GM10248 (cell line): ENCODE data around the gene PLEKHF1.

Source experiments
- CTCF ChIA-PET: fragments of 300-600 bp; sonication (Branson Sonifier 250); formaldehyde crosslinking; extraction: SDS; loops from one replicate; lab custom pipeline; 2021; ENCODE audit warnings: antibody characterized with exemption; lab: Yijun Ruan, JAX
- POLR2A ChIA-PET: fragments of 350-650 bp; sonication (Branson Sonifier 250); formaldehyde crosslinking; extraction: SDS; loops from one replicate; lab custom pipeline; 2020; ENCODE audit warnings: antibody characterized with exemption; lab: Yijun Ruan, JAX
- DNase-seq: peaks from one replicate; pipeline ENCODE4 v3.0.0; 2012; ENCODE audit errors: extremely low spot score
- TF ChIP-seq, protein P1 (sequence below): IDR thresholded peaks from 2 replicates; pipeline ENCODE4 v1.5.1; 2012; ENCODE audit warnings: mild to moderate bottlenecking, low read depth; ENCODE audit errors: extremely low read depth, missing control alignments, control extremely low read depth

The PLEKHF1 gene

DNA sequence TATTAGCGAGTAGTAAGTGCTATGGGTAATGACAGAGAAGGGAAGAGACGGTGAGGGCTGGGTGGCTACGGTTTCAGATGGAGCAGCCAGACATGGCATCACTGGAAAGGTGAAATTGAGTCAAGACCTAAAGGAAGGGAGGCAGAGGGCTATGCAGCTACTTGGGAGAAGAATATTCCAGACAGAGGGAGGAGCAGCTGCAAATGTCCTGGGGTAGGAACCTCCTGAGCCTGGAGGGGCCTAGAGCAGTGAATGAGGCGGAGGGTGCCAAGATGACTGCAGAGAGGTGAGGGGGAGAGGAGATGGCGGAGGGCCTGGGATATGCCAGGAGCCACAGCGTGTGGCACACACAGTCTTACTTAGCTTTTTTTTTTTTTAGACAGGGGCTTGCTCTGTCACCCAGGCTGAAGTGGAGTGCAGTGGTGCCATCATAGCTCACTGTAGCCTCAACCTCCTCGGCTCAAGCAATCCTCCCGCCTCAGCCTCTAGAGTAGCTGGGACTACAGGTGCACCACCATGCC lies 21.1 kb downstream of the PLEKHF1 start:
- ChIA-PET POLR2A (no interaction called here), CTCF (interaction anchor here (0.9 to 1.6 kb wide), 4 partner anchors 15 to 144 kb away, joined by 3 to 6 read pairs (median 4); partner anchors contain the start of gene PLEKHF1)
- DNase-seq, result no peak
- TF ChIP-seq, protein P1, sequence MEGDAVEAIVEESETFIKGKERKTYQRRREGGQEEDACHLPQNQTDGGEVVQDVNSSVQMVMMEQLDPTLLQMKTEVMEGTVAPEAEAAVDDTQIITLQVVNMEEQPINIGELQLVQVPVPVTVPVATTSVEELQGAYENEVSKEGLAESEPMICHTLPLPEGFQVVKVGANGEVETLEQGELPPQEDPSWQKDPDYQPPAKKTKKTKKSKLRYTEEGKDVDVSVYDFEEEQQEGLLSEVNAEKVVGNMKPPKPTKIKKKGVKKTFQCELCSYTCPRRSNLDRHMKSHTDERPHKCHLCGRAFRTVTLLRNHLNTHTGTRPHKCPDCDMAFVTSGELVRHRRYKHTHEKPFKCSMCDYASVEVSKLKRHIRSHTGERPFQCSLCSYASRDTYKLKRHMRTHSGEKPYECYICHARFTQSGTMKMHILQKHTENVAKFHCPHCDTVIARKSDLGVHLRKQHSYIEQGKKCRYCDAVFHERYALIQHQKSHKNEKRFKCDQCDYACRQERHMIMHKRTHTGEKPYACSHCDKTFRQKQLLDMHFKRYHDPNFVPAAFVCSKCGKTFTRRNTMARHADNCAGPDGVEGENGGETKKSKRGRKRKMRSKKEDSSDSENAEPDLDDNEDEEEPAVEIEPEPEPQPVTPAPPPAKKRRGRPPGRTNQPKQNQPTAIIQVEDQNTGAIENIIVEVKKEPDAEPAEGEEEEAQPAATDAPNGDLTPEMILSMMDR, result no peak

DNA sequence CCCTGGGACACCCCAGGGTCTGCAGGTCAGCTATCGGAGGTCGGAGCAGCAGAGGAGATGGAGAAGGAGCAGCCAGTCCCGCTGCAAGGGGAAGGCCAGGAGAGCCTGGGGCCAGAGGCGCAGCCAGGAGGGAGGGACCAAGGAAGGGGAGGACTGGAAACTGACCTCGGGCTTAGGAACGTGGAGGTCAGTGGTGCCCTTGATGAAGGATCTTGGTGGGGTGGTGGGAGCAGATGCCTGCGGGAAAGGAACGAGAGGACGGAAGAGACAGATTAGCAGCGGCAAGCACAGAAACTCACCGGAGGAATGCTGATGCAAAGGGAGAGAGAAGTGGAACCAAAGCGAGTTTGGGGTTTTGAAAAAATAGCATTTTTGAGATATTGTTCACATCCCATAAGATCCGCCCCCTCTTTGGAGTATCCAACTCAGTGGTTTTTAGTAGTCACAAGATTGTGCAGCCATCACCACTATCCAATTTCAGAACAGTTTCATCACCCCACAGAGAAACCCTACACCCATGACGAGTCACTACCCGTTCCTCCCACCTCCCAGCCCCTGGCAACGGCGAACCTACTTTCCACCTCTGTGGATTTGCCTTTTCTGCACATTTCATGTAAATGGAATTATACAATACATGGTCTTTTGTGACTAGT lies 22.1 kb downstream of the PLEKHF1 start:
- DNase-seq, result no peak
- POLR2A ChIA-PET, result no interaction called here
- CTCF ChIA-PET, result interaction anchor here (1.1 to 1.5 kb wide), 2 partner anchors 16 to 77 kb away, joined by 5 to 6 read pairs; no protein-coding TSS in a partner anchor
- TF ChIP-seq, protein P1, result no peak

GRCh38 chr19:29687897-29688728 lies 22.9 kb downstream of the PLEKHF1 start:
- CTCF ChIA-PET, result no interaction called here
- DNase-seq, result no peak
- TF ChIP-seq, protein P1, result no peak
- POLR2A ChIA-PET, result no interaction called here

DNA sequence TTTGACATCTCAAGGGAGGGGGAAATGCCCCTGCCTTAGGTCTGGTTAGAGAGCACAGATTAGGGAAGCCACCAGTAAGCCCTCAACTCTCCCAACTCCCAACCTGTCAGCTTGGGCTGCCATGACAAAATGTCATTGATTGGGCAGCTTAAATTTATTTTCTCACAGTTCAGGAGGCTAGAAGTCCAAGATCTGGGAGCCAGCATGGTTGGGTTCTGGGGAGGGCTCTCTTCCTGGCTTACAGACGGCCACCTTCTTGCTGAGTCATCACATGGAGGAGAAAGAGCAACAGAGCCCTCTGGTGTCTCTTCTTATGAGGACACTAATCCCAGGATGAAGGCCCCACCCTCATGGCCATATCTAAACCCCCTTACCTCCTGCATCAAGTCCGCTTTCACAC lies 25.6 kb downstream of the PLEKHF1 start:
- ChIA-PET POLR2A (no interaction called here), CTCF (interaction anchor here (0.7 to 6.0 kb wide), 10 partner anchors 9 to 115 kb away, joined by 3 to 115 read pairs (median 9); partner anchors contain the start of genes C19orf12, PLEKHF1 and POP4)

DNA sequence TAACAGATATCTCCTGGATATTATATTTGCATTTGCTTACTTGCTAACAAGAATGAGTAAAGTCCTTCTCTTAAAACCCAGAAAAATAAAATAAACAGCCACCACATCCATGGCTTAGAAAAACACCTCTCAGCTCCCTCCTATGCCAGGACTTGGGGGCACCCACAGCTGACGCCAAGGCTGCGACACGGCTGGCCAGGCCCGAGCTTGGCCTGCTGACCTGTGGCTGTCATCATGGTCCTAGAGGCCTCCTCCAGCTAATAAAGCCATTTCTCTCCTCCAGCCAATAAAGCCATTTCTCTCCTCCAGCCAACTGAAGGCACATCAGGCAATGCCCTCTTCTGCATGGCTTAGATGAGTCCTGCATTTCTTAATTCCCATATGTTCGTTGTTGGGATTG lies 28.9 kb downstream of the PLEKHF1 start:
- CTCF ChIA-PET, result interaction anchor here (0.7 to 6.0 kb wide), 21 partner anchors 10 to 180 kb away, joined by 3 to 115 read pairs (median 4); partner anchors contain the start of genes C19orf12, PLEKHF1 and POP4
- no peak for DNase-seq
- TF ChIP-seq, protein P1, result no peak
- POLR2A ChIA-PET, result no interaction called here

More for the DNA sequence above, 25.6 kb downstream of the PLEKHF1 start:
- TF ChIP-seq, protein P1, result peak; percentile 44
- no peak for DNase-seq
